Hepatocyte (in vitro differentiated cells): ENCODE data around the gene RAB3IL1. TPM values are rescaled to one million over a fixed set of nuclear protein-coding genes. Genes with fewer than 3 reads are reported as not detected.

Experiments used
- DNase-seq: peaks from one replicate; pipeline ENCODE4 v3.0.0-alpha.2; 2016; ENCODE audit warnings: low spot score
- H2AFZ ChIP-seq: fragments of 200-600 bp; sonication (generic); 2 replicates; pipeline ENCODE4 v1.6.0; 2016; ENCODE audit warnings: antibody characterized with exemption, mild to moderate bottlenecking
- H3K27ac ChIP-seq: fragments of 200-600 bp; sonication (generic); 2 replicates; pipeline ENCODE4 v1.5.1; 2016; ENCODE audit warnings: mild to moderate bottlenecking
- H3K27me3 ChIP-seq: fragments of 200-600 bp; sonication (generic); 2 replicates; pipeline ENCODE4 v1.6.1; 2016
- H3K36me3 ChIP-seq: fragments of 200-600 bp; sonication (generic); replicated peaks from 2 replicates; pipeline ENCODE4 v1.5.1; 2016; ENCODE audit warnings: low read depth; ENCODE audit not compliant: insufficient read depth
- H3K4me1 ChIP-seq: fragments of 200-600 bp; sonication (generic); 2 replicates; pipeline ENCODE4 v1.5.1; 2016; ENCODE audit warnings: mild to moderate bottlenecking, moderate library complexity; ENCODE audit not compliant: insufficient read depth
- H3K4me2 ChIP-seq: fragments of 200-600 bp; sonication (generic); 2 replicates; pipeline ENCODE4 v1.6.0; 2016
- H3K4me3 ChIP-seq: fragments of 200-600 bp; sonication (generic); 2 replicates; pipeline ENCODE4 v1.5.1; 2016; ENCODE audit warnings: mild to moderate bottlenecking
- H3K79me2 ChIP-seq: fragments of 200-600 bp; sonication (generic); 2 replicates; pipeline ENCODE4 v1.6.0; 2017; ENCODE audit warnings: mild to moderate bottlenecking
- H3K9me2 ChIP-seq: fragments of 200-600 bp; sonication (generic); replicated peaks from 2 replicates; pipeline ENCODE4 v1.6.0; 2017; ENCODE audit warnings: mild to moderate bottlenecking; ENCODE audit not compliant: insufficient read depth
- H3K9me3 ChIP-seq: fragments of 200-600 bp; sonication (generic); 2 replicates; pipeline ENCODE4 v1.5.1; 2016; ENCODE audit warnings: low read depth, mild to moderate bottlenecking
- H4K20me1 ChIP-seq: fragments of 200-600 bp; sonication (generic); 2 replicates; pipeline ENCODE4 v1.6.0; 2016; ENCODE audit warnings: mild to moderate bottlenecking; ENCODE audit not compliant: insufficient read depth, poor library complexity, severe bottlenecking
- CTCF ChIP-seq: fragments of 200-600 bp; sonication (generic); IDR thresholded peaks from 2 replicates; pipeline ENCODE4 v1.5.1; 2016; ENCODE audit warnings: antibody characterized with exemption, mild to moderate bottlenecking; ENCODE audit not compliant: poor library complexity
- EZH2 ChIP-seq: fragments of 200-600 bp; sonication (generic); IDR thresholded peaks from 2 replicates; pipeline ENCODE4 v1.6.1; 2016; ENCODE audit warnings: antibody characterized with exemption, mild to moderate bottlenecking, borderline replicate concordance
- EZH2phosphoT487 ChIP-seq: fragments of 200-600 bp; sonication (generic); IDR thresholded peaks from one replicate; pipeline ENCODE4 v1.6.1; 2018; ENCODE audit warnings: antibody characterized with exemption, mild to moderate bottlenecking, low read depth, moderate library complexity; ENCODE audit not compliant: unreplicated experiment, severe bottlenecking
- WGBS: methylation state at CpG from one replicate; pipeline ENCODE4 v1.1.6; 2016; ENCODE audit warnings: low lambda C conversion rate; ENCODE audit errors: missing lambda C conversion rate; 5-methylcytosine and 5-hydroxymethylcytosine counted together
- polyA plus RNA-seq: library from polyadenylated mRNA; unstranded; fragments of >200 nt; fragmentation: Nextera tagmentation; extraction: Ambion mirVana; gene quantifications from 2 replicates; pipeline ENCODE4 v1.2.1, GENCODE V29; 2016
- total RNA-seq: library from RNA; depleted of rRNA; stranded (reverse); fragments of >200 nt; gene quantifications from 2 replicates; pipeline ENCODE4 v1.2.3, GENCODE V29; 2014

The RAB3IL1 gene
- total and polyA plus RNA-seq, 2 experiments from 2014 or later = 10.8 to 18.6 TPM

- H3K36me3 ChIP-seq = no peaks in the 10 kb centered on the region
- no peaks in the 10 kb centered on the region for H3K9me3 ChIP-seq
- no peaks in the 10 kb centered on the region for H4K20me1 ChIP-seq
- H3K27me3 ChIP-seq = no peaks in the 10 kb centered on the region
- DNase-seq = no peak
- 94% methylated on average over 20 of the region's 20 CpGs for WGBS
- H3K4me1 ChIP-seq = peaks cover 23% of the 10 kb centered on the region
- H3K27ac ChIP-seq = no peak overlapping the region
- H3K79me2 ChIP-seq = no peaks in the 10 kb centered on the region
- H3K9me2 ChIP-seq = no peaks in the 10 kb centered on the region
- no peak overlapping the region for H3K4me3 ChIP-seq
- no peak for TF ChIP-seq EZH2phosphoT487
- no peak for TF ChIP-seq CTCF
- TF ChIP-seq EZH2 = no peak
- H2AFZ ChIP-seq = no peak overlapping the region
- peak overlapping the region; percentile 93 for H3K4me2 ChIP-seq
Observed at GRCh38 chr11:61956191-61957020, 39.0 kb upstream of the RAB3IL1 start.

GRCh38 chr11:61955422-61956135, 38.2 kb upstream of the RAB3IL1 start:
- 12% methylated on average over 41 of the region's 56 CpGs for WGBS
- H2AFZ ChIP-seq = peak overlapping the region; percentile 72
- H3K4me3 ChIP-seq = peak overlapping the region; percentile 29
- H3K27me3 ChIP-seq = no peaks in the 10 kb centered on the region
- peak overlapping the region; percentile 61 for H3K27ac ChIP-seq
- no peaks in the 10 kb centered on the region for H3K9me2 ChIP-seq
- H3K4me1 ChIP-seq = peaks cover 15% of the 10 kb centered on the region
- peak; percentile 58 for DNase-seq
- H3K4me2 ChIP-seq = peak overlapping the region; percentile 93
- H4K20me1 ChIP-seq = no peaks in the 10 kb centered on the region
- no peaks in the 10 kb centered on the region for H3K9me3 ChIP-seq
- H3K36me3 ChIP-seq = no peaks in the 10 kb centered on the region
- TF ChIP-seq EZH2phosphoT487 = no peak
- TF ChIP-seq CTCF = no peak
- TF ChIP-seq EZH2 = no peak
- H3K79me2 ChIP-seq = no peaks in the 10 kb centered on the region

GRCh38 chr11:61954851-61955421, 37.6 kb upstream of the RAB3IL1 start:
- peak; percentile 21 for TF ChIP-seq CTCF
- TF ChIP-seq EZH2phosphoT487 = no peak
- 7% methylated on average over 21 of the region's 21 CpGs for WGBS
- Histone ChIP-seq H3K4me2 (peak overlapping the region; percentile 93), H4K20me1 (no peaks in the 10 kb centered on the region), H3K4me3 (peak overlapping the region; percentile 29), H3K79me2 (no peaks in the 10 kb centered on the region), H3K4me1 (peaks cover 15% of the 10 kb centered on the region), H2AFZ (peak overlapping the region; percentile 72), H3K27me3 (no peaks in the 10 kb centered on the region), H3K27ac (peak overlapping the region; percentile 74), H3K9me2 (no peaks in the 10 kb centered on the region), H3K36me3 (no peaks in the 10 kb centered on the region), H3K9me3 (no peaks in the 10 kb centered on the region)
- peak; percentile 85 for DNase-seq
